Measurements from ENCODE around the gene OR2T2. TPM values are rescaled to one million over a fixed set of nuclear protein-coding genes. Genes with fewer than 3 reads are reported as not detected.
"Not testable (repeated sequence)": the region's sequence is repeated elsewhere in the genome, so short reads cannot be mapped to it uniquely, and the experiment has no call there.

Gene OR2T2, protein sequence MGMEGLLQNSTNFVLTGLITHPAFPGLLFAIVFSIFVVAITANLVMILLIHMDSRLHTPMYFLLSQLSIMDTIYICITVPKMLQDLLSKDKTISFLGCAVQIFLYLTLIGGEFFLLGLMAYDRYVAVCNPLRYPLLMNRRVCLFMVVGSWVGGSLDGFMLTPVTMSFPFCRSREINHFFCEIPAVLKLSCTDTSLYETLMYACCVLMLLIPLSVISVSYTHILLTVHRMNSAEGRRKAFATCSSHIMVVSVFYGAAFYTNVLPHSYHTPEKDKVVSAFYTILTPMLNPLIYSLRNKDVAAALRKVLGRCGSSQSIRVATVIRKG
- not detected for total RNA-seq

DNA sequence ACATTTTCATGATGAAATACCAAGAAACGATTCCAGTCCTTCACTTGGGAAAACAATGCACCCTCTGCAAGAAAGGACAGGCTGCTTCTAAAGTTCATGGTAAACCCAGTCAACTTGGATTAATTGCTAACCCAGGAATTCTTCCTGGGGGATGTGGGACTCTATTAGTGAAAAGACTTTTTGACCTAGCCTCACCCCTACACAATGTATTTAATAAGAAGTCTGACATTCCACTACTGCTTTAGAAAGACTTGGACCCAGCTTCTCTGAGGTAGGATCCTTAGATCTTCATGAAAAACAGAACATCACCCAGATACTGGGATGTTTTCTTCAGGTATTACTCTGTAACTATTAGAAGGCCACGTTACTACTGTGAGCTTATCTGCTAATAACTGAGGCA is at the start of gene OR2T2:
TSS of gene OR2T2 (plus strand) at position 239 of the 400 bp plus-strand sequence. CDS start 7,161 bp downstream, outside the sequence.
- H3K4me1 ChIP-seq; H3K27ac ChIP-seq; H3K36me3 ChIP-seq; DNase-seq; H3K4me3 ChIP-seq; H3K9ac ChIP-seq (ENCODE audit: low read depth in 2 of 2, low read length in 2 of 2); H3K27me3 ChIP-seq; intact Hi-C loops (cut with DNase I); H3K9me3 ChIP-seq: not testable (repeated sequence)

DNA sequence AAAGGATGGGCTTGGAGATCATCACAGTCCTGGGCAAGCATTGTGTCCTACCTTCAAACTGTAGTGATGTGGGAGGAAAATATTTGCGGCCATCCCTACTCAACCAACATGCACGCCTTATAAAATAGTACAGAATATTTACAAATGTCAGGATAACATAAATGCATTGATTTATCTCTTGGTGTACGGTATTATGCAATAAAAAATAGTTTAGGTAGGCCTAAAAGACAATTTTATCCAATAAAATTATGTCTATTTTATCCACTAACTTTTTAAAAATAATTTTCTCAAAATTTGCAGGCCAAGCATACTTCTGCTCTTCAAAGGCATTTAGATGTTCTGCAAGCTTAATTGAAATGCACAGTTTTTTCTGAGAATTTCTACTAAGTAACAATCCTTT is 42.7 kb upstream of the OR2T2 start, which contains the start of gene OR2T1:
TSS of gene OR2T1 (plus strand) at position 301 of the 400 bp plus-strand sequence. CDS start 3,100 bp downstream, outside the sequence.
- Histone ChIP-seq H3K27me3 (no peaks in the 10 kb centered on the region), H3K4me3 (no peak within 1 kb of the TSS), H3K27ac (no peak within 1 kb of the TSS), H3K4me1 (no peaks in the 10 kb centered on the region), H3K9me3 (no peaks in the 10 kb centered on the region), H3K36me3 (no peaks in the 10 kb centered on the region), H3K9ac (ENCODE audit: low read depth in 2 of 2, low read length in 2 of 2) (no peak within 1 kb of the TSS)
- intact Hi-C loops (cut with DNase I) = no loop called here
- no peak for DNase-seq
- TF ChIP-seq, protein P1, sequence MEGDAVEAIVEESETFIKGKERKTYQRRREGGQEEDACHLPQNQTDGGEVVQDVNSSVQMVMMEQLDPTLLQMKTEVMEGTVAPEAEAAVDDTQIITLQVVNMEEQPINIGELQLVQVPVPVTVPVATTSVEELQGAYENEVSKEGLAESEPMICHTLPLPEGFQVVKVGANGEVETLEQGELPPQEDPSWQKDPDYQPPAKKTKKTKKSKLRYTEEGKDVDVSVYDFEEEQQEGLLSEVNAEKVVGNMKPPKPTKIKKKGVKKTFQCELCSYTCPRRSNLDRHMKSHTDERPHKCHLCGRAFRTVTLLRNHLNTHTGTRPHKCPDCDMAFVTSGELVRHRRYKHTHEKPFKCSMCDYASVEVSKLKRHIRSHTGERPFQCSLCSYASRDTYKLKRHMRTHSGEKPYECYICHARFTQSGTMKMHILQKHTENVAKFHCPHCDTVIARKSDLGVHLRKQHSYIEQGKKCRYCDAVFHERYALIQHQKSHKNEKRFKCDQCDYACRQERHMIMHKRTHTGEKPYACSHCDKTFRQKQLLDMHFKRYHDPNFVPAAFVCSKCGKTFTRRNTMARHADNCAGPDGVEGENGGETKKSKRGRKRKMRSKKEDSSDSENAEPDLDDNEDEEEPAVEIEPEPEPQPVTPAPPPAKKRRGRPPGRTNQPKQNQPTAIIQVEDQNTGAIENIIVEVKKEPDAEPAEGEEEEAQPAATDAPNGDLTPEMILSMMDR (IDR thresholded peaks at IDR 0.05) = no peak

DNA sequence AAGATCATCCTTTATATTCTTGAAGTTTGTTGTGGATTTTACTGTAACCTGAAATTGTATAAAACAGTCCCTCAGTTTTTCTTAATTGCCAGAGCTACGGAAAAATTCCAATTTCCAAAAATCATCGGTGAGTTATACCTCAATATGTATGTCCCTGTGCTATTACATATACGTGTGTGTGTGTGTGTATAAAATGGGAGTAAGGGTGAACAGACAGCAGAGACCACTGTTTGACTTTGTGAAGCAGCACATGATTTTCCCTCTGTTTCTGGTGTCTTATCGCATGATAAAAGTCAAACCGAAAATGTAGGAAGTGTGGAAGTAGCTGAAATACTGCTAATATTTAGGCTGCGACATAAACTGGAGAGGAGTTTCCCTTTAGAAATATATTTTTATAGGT is 41.4 kb upstream of the OR2T2 start:
- no peaks in the 10 kb centered on the region for H3K36me3 ChIP-seq
- intact Hi-C loops (cut with DNase I) = no loop called here
- no peak overlapping the region for H3K4me3 ChIP-seq
- no peak overlapping the region for H3K27ac ChIP-seq
- no peaks in the 10 kb centered on the region for H3K4me1 ChIP-seq
- TF ChIP-seq, protein P1 (IDR thresholded peaks at IDR 0.05) = no peak
- no peaks in the 10 kb centered on the region for H3K9me3 ChIP-seq
- H3K27me3 ChIP-seq = no peaks in the 10 kb centered on the region
- no peak for DNase-seq
- no peak overlapping the region for H3K9ac ChIP-seq (ENCODE audit: low read depth in 2 of 2, low read length in 2 of 2)

DNA sequence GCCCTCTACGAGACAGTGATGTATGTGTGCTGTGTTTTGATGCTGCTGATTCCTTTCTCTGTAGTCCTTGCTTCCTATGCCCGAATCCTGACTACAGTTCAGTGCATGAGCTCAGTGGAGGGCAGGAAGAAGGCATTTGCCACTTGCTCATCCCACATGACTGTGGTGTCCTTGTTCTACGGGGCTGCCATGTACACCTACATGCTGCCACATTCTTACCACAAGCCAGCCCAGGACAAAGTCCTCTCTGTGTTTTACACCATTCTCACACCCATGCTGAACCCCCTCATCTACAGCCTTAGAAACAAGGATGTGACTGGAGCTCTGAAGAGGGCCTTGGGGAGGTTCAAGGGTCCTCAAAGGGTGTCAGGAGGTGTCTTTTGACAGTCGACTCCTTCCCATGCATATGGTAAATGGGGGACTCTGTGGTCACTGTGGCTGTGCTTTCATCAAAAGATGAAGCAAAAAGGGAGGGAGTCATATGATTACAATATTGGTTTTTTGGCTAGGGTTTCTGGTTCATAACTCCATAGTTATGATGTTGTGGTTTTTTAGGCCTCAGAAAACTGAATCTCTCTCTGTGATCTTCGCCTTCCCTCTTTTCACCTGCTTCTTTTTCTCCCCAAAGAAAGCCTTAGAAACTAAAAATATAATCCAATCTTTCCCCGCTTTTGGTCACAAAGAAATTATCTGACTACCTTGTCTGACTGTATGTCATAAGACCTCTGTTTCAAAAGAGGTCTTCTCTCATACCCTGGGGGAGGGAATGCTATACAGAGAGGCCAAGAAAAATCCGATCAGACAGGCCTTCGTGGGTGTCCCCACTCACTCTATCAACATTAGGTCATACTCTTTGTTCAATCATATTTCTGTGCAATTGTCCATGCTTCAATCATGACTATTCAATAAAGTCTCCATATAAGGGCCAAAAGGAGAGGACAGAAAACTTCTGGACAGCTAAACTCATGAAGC is 38.4 kb upstream of the OR2T2 start:
- Histone ChIP-seq H3K4me3 (no peak overlapping the region), H3K27ac (no peak overlapping the region), H3K4me1 (no peaks in the 10 kb centered on the region), H3K9ac (ENCODE audit: low read depth in 2 of 2, low read length in 2 of 2) (no peak overlapping the region), H3K9me3 (no peaks in the 10 kb centered on the region), H3K36me3 (no peaks in the 10 kb centered on the region), H3K27me3 (no peaks in the 10 kb centered on the region)
- DNase-seq = no peak
- intact Hi-C loops (cut with DNase I) = no loop called here
- TF ChIP-seq, protein P1 (IDR thresholded peaks at IDR 0.05) = no peak

DNA sequence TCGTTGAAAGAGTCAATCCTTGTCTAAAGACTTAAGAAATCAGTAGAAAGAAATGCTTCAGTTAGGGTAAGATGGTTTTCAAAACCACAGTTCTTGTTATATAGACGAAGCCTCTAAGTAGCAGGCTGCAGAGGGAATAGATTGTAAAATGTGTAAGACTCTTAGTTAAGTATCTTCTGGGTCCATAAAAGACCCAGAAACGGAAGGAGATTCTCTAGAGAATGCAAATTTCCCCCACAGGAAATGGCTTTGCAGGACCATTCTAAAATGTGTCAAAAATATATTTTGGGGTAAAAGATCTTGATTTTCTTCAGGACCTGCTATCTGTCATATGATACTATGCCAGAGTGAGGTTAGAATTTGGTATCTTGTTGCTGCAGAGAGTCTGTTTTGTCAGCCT is 29.2 kb upstream of the OR2T2 start:
- Histone ChIP-seq H3K27me3 (no peaks in the 10 kb centered on the region), H3K9ac (ENCODE audit: low read depth in 2 of 2, low read length in 2 of 2) (no peak overlapping the region), H3K4me3 (no peak overlapping the region), H3K4me1 (no peaks in the 10 kb centered on the region), H3K9me3 (no peaks in the 10 kb centered on the region), H3K27ac (no peak overlapping the region), H3K36me3 (no peaks in the 10 kb centered on the region)
- intact Hi-C loops (cut with DNase I) = no loop called here
- DNase-seq = no peak
- TF ChIP-seq, protein P1 (IDR thresholded peaks at IDR 0.05) = no peak
